HEK293T (cell line): ENCODE measurements around the gene ATP1A2.

Source experiments
- CTCF ChIA-PET: fragments of 350-600 bp; formaldehyde crosslinking; extraction: SDS; loops from one replicate; lab custom pipeline; 2021; ENCODE audit warnings: antibody characterized with exemption, inconsistent platforms; lab: Yijun Ruan, JAX
- POLR2A ChIA-PET: fragments of 350-600 bp; formaldehyde crosslinking; extraction: SDS; loops from one replicate; lab custom pipeline; 2020; ENCODE audit warnings: antibody characterized with exemption, inconsistent platforms; lab: Yijun Ruan, JAX
- DNase-seq: peaks from one replicate; pipeline ENCODE4 v3.0.0; 2012; ENCODE audit warnings: mixed read lengths; ENCODE audit errors: extremely low spot score
- ARNT ChIP-seq: fragments of 450-650 bp; IDR thresholded peaks from 2 replicates; pipeline ENCODE4 v1.6.1; 2017; ENCODE audit warnings: mild to moderate bottlenecking
- BHLHE40 ChIP-seq: fragments of 450-650 bp; IDR thresholded peaks from 2 replicates; pipeline ENCODE4 v1.6.1; 2016; ENCODE audit warnings: mild to moderate bottlenecking, moderate library complexity, borderline replicate concordance
- CTBP1 ChIP-seq: fragments of 450-650 bp; IDR thresholded peaks from 2 replicates; pipeline ENCODE4 v1.6.1; 2016; ENCODE audit warnings: borderline replicate concordance
- ELF4 ChIP-seq: fragments of 450-650 bp; IDR thresholded peaks from 2 replicates; pipeline ENCODE4 v1.6.1; 2017; ENCODE audit warnings: antibody characterized with exemption
- FOXA1 ChIP-seq: fragments of 450-650 bp; IDR thresholded peaks from 2 replicates; pipeline ENCODE4 v1.6.1; 2016; ENCODE audit warnings: mild to moderate bottlenecking
- FOXK2 ChIP-seq: fragments of 450-650 bp; IDR thresholded peaks from 2 replicates; pipeline ENCODE4 v1.6.1; 2016; ENCODE audit warnings: mild to moderate bottlenecking
- FOXM1 ChIP-seq: fragments of 450-650 bp; IDR thresholded peaks from 2 replicates; pipeline ENCODE4 v1.6.1; 2017; ENCODE audit warnings: mild to moderate bottlenecking, borderline replicate concordance
- HDGF ChIP-seq: fragments of 450-650 bp; IDR thresholded peaks from 2 replicates; pipeline ENCODE4 v1.6.1; 2017; ENCODE audit warnings: antibody characterized with exemption, borderline replicate concordance
- L3MBTL2 ChIP-seq: fragments of 450-650 bp; conservative IDR thresholded peaks from 2 replicates; pipeline ENCODE4 v1.6.1; 2016; ENCODE audit warnings: mild to moderate bottlenecking
- LEF1 ChIP-seq: fragments of 450-650 bp; IDR thresholded peaks from 2 replicates; pipeline ENCODE4 v1.6.1; 2017; ENCODE audit warnings: mild to moderate bottlenecking, borderline replicate concordance
- NFRKB ChIP-seq: fragments of 450-650 bp; IDR thresholded peaks from 2 replicates; pipeline ENCODE4 v1.6.1; 2016; ENCODE audit warnings: mild to moderate bottlenecking, moderate library complexity
- SP1 ChIP-seq: fragments of 450-650 bp; IDR thresholded peaks from 2 replicates; pipeline ENCODE4 v1.6.1; 2017
- SUZ12 ChIP-seq: fragments of 450-650 bp; IDR thresholded peaks from 2 replicates; pipeline ENCODE4 v1.6.1; 2016; ENCODE audit warnings: mild to moderate bottlenecking
- TARDBP ChIP-seq: fragments of 450-650 bp; IDR thresholded peaks from 2 replicates; pipeline ENCODE4 v1.6.1; 2016
- ZNF384 ChIP-seq: fragments of 450-650 bp; IDR thresholded peaks from 2 replicates; pipeline ENCODE4 v1.6.1; 2016
- TF ChIP-seq, protein P1 (sequence below): fragments of 450-650 bp; IDR thresholded peaks from 2 replicates; pipeline ENCODE4 v1.6.1; 2016

The ATP1A2 gene

DNA sequence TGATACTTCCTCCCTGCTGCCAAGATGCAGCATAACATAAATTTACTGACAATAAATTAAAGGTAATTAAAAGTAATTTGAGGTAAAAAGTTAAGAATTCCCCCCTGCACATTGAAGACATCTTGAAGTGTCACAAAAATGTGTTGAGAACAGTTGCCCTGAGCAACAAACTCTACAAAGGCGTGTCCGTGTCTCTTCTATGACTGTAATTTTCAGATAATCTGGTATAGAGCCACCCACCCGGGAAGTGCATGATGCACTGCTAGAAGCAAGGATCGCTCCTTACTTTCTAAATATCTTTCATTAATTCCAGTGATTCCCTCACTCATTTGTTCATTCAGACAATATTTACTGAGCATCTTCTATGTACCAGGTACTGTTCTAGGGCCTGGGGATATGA is 63.8 kb downstream of the ATP1A2 start:
- DNase-seq: no peak
- TF ChIP-seq ARNT: no peak
- TF ChIP-seq SUZ12: no peak
- TF ChIP-seq CTBP1: no peak
- TF ChIP-seq, protein P1, sequence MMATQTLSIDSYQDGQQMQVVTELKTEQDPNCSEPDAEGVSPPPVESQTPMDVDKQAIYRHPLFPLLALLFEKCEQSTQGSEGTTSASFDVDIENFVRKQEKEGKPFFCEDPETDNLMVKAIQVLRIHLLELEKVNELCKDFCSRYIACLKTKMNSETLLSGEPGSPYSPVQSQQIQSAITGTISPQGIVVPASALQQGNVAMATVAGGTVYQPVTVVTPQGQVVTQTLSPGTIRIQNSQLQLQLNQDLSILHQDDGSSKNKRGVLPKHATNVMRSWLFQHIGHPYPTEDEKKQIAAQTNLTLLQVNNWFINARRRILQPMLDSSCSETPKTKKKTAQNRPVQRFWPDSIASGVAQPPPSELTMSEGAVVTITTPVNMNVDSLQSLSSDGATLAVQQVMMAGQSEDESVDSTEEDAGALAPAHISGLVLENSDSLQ: no peak
- TF ChIP-seq ZNF384: no peak
- TF ChIP-seq TARDBP: no peak
- TF ChIP-seq L3MBTL2: no peak
- TF ChIP-seq FOXK2: no peak
- TF ChIP-seq LEF1: no peak
- no peak for TF ChIP-seq FOXM1
- no peak for TF ChIP-seq ELF4
- no peak for TF ChIP-seq NFRKB
- ChIA-PET CTCF (no interaction called here), POLR2A (no interaction called here)

- ChIA-PET POLR2A (no interaction called here), CTCF (no interaction called here)
- no peak for DNase-seq
- TF ChIP-seq SP1: no peak
- TF ChIP-seq FOXK2: no peak
- TF ChIP-seq ARNT: no peak
- no peak for TF ChIP-seq BHLHE40
- TF ChIP-seq FOXA1: no peak
- no peak for TF ChIP-seq ZNF384
- TF ChIP-seq ELF4: no peak
- TF ChIP-seq SUZ12: no peak
- no peak for TF ChIP-seq HDGF
- TF ChIP-seq L3MBTL2: no peak
- no peak for TF ChIP-seq CTBP1
- TF ChIP-seq NFRKB: no peak
These were observed 70.7 kb downstream of the ATP1A2 start for GRCh38 chr1:160186246-160186645.

DNA sequence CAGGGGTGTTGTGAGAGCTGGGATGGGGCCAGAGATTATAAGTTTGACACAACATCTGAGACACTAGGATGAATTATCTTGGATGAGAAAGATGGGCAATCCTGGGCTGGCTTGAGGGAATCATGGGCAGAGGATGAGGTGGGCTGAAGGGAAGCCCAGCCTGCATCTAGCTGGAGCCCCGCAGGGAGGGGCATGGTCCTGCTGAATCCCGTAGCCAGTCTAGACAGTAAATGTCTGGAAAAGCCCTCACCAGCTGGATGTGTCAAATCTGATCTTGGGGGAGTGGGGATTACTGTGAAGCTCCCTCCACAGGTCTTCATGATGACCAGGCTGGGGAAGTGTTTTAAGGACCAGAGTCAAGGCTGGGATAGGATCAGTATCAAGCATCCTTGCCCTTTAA is 71.2 kb downstream of the ATP1A2 start:
- CTCF ChIA-PET: no interaction called here
- POLR2A ChIA-PET: no interaction called here
- no peak for DNase-seq
- TF ChIP-seq ZNF384 (no peak), HDGF (no peak), FOXM1 (no peak), LEF1 (no peak), ELF4 (no peak)

DNA sequence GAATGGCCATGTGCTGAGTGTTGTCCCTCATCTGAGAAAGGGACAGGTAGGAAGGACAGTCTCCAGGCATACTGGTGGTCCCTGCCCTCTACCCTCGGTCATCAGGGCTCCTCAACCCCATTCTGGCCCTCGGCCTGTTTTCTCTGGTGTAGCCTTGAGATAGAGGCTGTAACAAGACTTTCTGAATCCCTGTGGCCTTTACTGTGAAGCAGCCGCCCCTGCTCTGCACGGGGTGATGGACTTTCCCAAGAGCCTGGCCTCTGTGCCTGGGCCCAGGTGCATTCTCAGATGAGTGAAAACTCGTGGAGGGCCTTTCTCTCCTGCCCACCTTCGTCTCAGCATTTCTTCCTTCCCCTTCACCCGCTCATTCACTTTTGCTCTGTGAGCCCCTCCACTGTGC is 71.8 kb downstream of the ATP1A2 start:
- TF ChIP-seq FOXA1 (no peak), FOXK2 (no peak), L3MBTL2 (no peak), ARNT (no peak), FOXM1 (no peak), ELF4 (no peak), HDGF (no peak), SP1 (no peak), SUZ12 (no peak), ZNF384 (no peak), CTBP1 (no peak)
- TF ChIP-seq, protein P1: no peak
- DNase-seq: no peak
- CTCF ChIA-PET: no interaction called here
- POLR2A ChIA-PET: no interaction called here

GRCh38 chr1:160188341-160188740 is 72.8 kb downstream of the ATP1A2 start:
- no peak for DNase-seq
- TF ChIP-seq L3MBTL2: no peak
- POLR2A ChIA-PET: no interaction called here
- CTCF ChIA-PET: interaction anchor here (1.6 kb wide), 1 partner anchor 64 kb away, joined by 4 read pairs; no protein-coding TSS in a partner anchor

DNA sequence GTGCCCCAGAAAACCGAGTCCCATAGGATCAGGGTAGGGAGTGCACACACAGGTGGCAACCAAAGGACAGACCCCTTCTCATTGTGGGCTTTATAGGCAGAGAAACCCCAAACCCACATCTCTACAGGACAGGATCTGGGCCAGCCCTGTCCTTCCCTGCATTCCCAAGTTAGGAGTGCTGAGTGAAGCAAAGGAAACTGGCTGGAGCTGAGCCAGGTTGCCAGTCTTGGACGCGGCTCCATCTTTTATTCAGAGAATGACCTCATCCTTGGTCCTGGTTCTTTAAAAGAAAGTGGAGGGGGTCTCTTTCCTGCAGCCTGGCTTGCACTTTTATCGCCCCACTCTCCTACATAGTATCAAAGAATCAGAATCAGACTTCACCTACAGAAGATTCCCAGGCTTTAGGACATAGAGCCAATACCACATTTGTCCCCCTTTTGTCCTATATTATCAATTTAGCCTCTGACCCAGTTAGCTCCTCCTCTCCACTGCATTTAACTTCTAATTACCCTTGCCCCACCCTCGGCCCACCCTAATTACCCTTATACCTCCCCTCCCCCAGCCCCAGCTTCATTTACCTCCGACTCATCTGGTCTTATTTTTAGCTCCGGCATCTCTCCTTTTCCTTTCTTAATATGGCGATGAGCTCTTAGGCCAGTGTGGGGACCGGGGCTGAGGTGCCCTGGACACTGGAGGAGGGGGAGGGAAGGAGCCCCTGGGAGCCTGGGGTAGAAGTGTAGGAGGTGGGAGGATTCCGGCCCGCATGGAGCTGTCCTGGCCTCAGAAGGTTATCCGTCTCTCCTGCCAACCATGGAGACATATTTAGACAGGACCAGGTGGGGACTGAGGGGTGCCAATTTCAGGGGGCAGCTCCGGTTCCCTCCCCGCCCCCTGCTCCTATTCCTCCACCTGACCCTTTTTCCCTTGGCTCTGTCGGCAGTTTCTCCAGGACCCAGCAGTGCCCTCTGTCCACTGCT is 74.4 kb downstream of the ATP1A2 start, which contains the start of gene CASQ1:
CASQ1 (plus strand) TSS at position 927 of the 977 bp plus-strand sequence. CDS start 177 bp downstream, outside the sequence.
- POLR2A ChIA-PET: interaction anchor here (1.0 kb wide), 1 partner anchor 71 kb away, joined by 3 read pairs; no protein-coding TSS in a partner anchor
- CTCF ChIA-PET: interaction anchor here (1.2 to 3.4 kb wide), 4 partner anchors 9 to 101 kb away, joined by 3 to 30 read pairs (median 12); no protein-coding TSS in a partner anchor
- DNase-seq: no peak
- TF ChIP-seq TARDBP (no peak), LEF1 (no peak), FOXA1 (no peak), CTBP1 (no peak), FOXK2 (no peak), SP1 (no peak), BHLHE40 (no peak), ARNT (no peak), SUZ12 (no peak), NFRKB (no peak), ZNF384 (no peak), ELF4 (no peak), L3MBTL2 (no peak), HDGF (no peak), FOXM1 (no peak)
- TF ChIP-seq, protein P1: no peak
